ENCODE results near the gene SCNN1B.

DNA sequence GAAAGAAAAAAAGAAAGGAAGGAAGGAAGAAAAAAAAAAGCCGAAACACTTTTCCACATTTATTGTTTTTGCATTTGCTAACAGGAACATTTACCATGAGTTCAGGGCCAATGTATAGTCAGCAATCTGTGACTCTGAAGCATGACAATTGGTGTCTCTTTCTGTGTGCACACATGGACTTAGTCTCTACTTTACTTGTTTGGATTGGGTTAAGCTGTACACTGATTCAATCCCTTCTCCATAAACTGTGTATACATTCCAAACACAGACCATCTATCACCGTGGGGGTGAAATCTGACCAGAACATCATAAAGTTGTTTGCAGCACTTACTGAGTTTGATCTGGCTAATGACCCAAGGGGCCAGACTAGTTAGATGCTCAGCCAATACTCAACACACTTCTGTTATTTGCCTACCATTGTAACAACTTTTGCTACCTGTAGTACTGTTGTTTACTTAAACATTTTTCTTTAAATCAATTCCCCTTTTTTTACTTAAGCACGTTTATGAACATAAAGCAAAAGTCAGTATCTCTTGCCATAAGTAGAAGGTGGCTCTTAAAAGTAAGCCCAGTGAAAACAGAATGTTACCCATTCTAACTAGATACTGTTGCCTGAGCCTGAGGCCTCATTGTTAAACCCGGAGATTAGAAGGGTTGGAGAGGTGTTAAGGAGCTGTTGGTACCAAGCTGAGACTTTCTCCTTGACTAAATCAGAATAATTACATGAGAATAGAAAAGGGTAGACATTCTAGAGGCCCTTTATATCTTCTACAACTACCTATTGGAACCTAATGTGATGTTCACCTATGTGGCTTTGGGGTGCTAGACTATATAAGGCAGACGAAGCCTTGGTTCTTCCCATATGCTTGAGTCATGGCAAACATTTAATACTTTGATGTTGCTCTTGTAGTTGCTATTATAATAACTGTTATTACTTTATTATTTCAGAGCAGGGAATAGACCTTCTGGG is 41.8 kb downstream of the SCNN1B start:
- TF ChIP-seq, protein P1, sequence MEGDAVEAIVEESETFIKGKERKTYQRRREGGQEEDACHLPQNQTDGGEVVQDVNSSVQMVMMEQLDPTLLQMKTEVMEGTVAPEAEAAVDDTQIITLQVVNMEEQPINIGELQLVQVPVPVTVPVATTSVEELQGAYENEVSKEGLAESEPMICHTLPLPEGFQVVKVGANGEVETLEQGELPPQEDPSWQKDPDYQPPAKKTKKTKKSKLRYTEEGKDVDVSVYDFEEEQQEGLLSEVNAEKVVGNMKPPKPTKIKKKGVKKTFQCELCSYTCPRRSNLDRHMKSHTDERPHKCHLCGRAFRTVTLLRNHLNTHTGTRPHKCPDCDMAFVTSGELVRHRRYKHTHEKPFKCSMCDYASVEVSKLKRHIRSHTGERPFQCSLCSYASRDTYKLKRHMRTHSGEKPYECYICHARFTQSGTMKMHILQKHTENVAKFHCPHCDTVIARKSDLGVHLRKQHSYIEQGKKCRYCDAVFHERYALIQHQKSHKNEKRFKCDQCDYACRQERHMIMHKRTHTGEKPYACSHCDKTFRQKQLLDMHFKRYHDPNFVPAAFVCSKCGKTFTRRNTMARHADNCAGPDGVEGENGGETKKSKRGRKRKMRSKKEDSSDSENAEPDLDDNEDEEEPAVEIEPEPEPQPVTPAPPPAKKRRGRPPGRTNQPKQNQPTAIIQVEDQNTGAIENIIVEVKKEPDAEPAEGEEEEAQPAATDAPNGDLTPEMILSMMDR (IDR thresholded peaks at IDR 0.05; ENCODE audit: low read depth, low read length): no peak
- no peak for TF ChIP-seq EZH2phosphoT487 (IDR thresholded peaks at IDR 0.05; ENCODE audit: low read depth)

All from OCI-LY3 (cell line).